Medulla oblongata (tissue), 1 donor: Measurements from ENCODE around the gene AGXT.

Experiments
- DNase-seq: peaks from one replicate; pipeline ENCODE4 v3.0.0-alpha.2; 2015; ENCODE audit errors: extremely low spot score

Gene AGXT

GRCh38 chr2:240885566-240885965 lies 16.9 kb downstream of the AGXT start:
- DNase-seq: no peak

GRCh38 chr2:240886023-240886565 lies 17.5 kb downstream of the AGXT start:
- no peak for DNase-seq

- no peak for DNase-seq
Observed at GRCh38 chr2:240886678-240887609, 18.3 kb downstream of the AGXT start.

GRCh38 chr2:240887631-240888030 lies 19.0 kb downstream of the AGXT start:
- DNase-seq: no peak

DNA sequence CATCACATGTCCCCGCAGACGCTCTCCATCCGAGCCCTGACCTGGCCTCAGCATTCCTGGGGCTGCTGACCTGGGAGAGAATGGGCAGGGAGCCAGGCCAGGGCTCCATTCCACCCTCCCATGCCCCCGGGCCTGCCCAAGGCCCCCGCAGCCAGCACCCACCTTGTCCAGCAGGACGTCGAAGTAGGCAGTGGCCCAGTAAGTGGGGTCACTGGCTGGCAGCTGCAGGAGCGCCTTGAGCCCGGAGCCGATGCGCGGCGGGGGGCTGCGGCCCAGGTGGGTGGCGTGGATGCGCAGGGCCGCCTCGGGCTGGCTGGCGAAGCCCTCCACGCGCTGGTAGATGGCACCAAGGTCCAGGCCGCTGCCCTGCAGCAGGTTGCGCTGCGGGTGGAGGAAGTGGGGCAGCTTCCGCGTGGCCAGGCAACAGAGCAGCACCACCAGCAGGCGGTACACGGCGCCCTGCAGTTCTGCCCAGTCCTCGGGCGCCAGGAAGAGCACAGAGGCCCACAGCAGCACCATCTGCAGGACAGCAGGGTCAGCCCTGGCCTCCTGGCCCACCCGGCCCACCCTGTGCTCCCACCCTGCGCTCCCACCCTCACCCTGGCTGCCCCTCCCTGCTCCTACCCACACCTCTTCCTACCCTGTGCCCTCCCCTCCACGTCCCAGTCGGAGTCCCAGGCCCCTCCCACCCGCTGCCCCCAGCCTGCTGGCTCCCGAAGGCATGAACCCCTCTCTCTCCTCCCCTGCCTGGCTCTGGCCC lies 19.7 kb downstream of the AGXT start:
- DNase-seq: no peak

DNA sequence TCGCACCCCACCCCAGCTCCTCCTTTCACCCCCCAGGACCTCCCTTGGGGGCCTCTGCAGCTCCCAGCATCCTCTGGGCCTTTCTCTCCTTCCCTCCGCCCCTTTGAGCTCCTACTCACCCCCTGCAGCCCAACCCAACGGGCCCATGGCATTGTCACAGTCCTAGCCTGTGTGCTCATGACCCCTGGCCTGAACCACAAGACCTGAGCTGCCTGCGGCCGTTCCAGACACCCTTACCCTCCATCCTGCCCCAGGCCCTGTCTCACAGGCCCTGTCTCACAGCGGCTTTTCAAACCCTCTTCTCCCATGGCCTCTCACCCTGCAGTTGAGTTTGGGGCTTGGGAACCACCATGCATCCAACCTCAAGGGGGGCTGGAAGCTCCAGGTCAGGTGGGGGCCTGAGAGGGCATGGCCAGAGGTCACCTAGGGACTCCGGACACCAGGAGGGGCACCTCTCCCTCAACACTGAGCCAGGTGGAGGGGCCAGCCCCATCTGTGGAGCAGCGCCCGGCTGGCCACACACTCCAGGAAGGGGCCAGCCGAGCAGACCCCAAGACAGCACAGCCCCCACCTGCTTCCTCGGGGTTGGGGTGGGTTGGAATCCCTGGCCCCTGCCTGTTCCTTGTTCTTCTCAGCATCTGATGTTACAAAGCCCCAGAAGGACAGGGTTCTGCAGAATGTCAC lies 20.4 kb downstream of the AGXT start:
- DNase-seq: no peak

GRCh38 chr2:240889601-240890560 lies 21.3 kb downstream of the AGXT start:
- DNase-seq: no peak

DNA sequence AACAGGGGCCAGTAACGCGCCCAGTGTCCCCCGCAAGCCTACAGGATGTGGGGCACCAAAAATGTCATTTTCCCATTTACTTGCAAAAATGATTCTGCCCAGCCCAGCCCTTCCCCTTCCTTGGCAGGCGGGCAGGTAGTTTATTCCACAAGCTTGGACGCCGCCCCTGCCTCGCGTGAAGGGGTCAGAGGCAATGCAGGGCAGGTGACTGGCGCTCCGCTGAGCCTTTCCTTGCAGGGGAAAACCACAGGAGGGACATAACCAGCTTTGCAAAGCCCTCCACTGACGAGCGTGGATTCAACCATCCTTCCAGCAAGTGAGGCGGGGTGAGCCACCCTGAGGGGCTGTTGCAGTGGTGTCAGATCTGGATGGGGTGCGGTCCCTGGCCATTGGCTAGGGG lies 22.1 kb downstream of the AGXT start:
- DNase-seq: no peak

GRCh38 chr2:240891492-240892340 lies 23.1 kb downstream of the AGXT start:
- DNase-seq: no peak

GRCh38 chr2:240892356-240892755 lies 23.7 kb downstream of the AGXT start:
- peak; percentile 10 for DNase-seq

- DNase-seq: no peak
Observed at GRCh38 chr2:240892925-240893324, 24.3 kb downstream of the AGXT start.

DNA sequence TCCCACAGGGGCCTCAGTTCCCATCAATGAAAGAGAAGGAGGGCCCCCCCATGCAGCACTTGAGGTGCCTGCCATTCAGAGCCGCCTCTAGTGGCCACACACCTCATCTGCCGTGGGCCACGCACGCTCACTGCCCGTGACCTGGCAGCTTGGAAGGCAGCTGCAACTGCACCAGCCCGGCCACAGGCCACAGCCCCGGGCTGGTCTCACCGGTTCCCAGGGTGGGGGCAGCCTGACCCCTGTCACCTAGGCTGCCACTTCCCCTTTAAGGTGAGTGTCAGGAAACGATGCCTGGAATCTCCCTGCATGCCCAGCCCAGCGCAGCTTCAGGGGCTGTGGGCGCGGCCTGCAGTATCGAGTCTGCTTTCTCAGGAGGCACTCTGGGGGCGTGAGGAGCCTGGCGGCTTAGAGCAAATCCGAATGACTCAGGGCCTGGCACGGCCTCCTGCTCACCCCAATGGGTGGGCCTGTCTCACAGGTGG lies 24.8 kb downstream of the AGXT start:
- DNase-seq: no peak

- no peak for DNase-seq
Observed at GRCh38 chr2:240894006-240894405, 25.4 kb downstream of the AGXT start.

DNA sequence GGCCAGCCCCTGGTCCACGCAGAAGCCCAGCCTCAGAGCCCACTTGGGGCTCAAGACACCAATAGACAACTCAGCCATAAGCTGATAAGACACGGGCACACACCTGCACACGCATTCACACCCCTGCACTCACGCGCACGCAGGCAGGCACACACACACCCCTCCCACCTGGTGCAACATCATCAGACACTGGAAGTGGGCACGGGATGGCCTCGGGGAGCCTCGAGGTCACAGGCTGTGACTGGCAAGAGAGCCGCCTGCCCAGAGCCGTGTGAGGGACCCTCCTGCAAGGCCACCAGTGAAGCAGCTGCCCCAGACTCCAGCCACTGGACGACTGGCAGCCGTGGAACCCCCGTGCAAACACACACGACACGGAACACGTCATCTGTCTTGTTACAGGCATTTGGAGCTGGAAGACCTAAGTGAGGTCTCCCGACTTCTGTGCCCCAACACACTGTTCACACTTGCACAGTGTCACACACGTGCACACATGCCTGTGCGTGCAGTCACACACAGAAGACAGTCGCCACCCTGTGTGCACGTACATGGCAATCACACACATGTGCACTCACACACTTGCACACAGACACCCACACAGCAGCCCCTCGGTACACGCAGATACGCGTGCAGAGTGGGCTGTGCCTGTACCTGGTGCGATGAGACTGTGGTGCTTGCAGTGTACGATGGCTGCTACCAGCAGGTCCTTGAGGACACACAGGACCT lies 26.4 kb downstream of the AGXT start:
- no peak for DNase-seq

- no peak for DNase-seq
Observed at GRCh38 chr2:240895656-240896388, 27.2 kb downstream of the AGXT start, which contains the start of gene MAB21L4. Gene MAB21L4 (minus strand): TSS chr2:240896156. CDS start chr2:240895997, 159 bp downstream.

GRCh38 chr2:240896394-240896793 lies 27.8 kb downstream of the AGXT start:
- DNase-seq: no peak

DNA sequence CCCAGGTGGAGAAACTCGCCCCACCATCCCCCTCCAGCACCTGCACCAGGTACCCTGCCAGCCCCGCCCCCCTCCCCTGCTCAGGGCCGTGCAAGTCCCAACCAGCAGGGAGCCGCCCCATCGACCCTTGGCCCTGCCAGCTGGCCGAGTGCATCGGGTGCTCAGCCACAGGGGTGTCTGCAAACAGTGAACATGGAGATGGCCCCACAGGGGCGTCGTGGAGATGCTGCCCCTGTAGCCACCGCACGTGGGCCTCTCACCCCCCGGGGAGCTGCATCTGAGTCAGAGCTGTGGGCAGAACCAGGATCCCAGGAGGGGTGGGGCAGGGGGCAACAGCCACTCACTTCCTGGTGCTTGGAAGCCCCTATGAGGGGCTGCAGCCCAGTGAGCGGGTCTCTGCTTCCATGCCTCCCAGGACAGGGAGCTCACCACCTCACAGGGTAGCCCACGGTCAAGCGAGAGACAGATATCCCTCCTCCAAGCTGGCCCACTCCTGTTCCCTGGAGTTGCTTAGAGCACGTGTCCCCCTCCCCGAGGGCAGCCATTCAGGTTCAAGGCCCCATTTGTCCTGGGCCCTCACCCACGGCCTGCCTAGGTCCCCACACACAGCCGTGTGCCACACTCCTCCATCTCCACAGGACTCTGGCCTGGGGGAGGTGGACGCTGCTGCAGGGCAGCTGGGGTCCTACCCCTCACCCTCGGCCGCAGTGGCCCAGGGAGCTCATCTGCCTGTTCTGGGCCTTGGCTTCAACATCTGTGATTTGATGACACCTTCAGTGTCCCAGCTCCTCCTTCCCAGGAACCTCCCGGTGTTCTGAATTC lies 28.5 kb downstream of the AGXT start:
- DNase-seq: no peak
